ENCODE data around the gene AKT3.

GRCh38 chr1:243723050-243723449 lies 127.0 kb downstream of the AKT3 start:
- TF ChIP-seq CTCF (conservative IDR thresholded peaks at IDR 0.05): no peak
- TF ChIP-seq ZFX (IDR thresholded peaks at IDR 0.05): no peak

Data from C4-2B (cell line).